ENCODE results near the gene RBM6. TPM values are rescaled to one million over a fixed set of nuclear protein-coding genes. Genes with fewer than 3 reads are reported as not detected.

RBM6 gene
- total RNA-seq, 2 experiments from 2014 or later, result 99.3 to 106 TPM

DNA sequence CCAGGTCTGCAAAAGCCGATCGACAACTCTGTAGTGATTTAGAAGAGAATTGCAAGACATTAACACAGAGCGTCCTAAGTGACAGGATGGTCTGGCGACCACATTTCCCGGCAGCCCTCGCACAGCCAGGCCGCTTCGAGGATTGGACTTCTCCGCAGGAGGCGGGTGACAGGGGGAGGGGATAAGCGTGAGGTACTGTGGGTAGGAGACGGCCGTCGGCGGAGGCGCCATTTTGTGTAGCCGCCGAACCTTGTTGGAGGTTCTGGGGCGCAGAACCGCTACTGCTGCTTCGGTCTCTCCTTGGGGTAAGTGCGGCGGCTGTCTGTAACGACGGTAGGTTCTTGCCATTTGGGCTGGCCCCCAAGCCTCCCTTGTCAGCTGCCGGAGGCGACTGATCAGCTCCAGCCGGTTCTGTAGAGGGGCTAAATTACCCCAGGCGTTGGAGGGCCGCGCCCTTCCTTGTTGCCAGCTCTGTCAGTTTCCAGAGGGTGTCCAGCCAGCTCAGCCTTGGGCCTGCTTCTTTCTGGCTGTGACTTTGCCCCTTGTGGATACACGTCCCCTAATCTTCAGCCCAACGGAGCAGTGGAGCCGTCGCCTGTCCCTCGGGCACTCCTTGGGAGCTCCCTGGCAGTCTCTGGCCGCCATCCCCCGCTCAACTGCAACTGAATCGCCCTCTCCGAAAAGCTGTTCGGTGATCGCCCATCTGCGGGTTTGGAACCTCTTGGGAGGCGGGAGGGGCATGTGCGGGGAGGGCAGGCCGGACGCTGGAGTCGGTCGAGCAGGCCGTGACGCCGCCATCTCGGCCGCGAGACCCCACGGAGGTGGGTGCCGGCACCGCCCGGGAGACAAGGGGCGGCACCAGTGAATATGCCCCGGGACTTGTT is 149.0 kb downstream of the RBM6 start, which contains the start of gene RBM5:
TSS of gene RBM5 (plus strand) at position 195 of the 884 bp plus-strand sequence. CDS start 1,516 bp downstream, outside the sequence.
- Histone ChIP-seq H3K36me3 (ENCODE audit: insufficient read depth, low read length) (peaks cover 37% of the 10 kb centered on the region), H3K27ac (ENCODE audit: low read depth in 1 of 2, low read length in 2 of 2) (peak within 1 kb of the TSS; percentile 88 to 92), H3K27me3 (ENCODE audit: control insufficient read depth in 1 of 2, insufficient read depth in 2 of 2, low read length in 2 of 2) (no peaks in the 10 kb centered on the region), H3K9me3 (ENCODE audit: control insufficient read depth in 1 of 2, insufficient read depth in 1 of 2, low read length in 2 of 2) (no peaks in the 10 kb centered on the region), H3K4me1 (ENCODE audit: insufficient read depth, low read length) (peaks cover 25% of the 10 kb centered on the region), H3K4me3 (ENCODE audit: low read length) (peak within 1 kb of the TSS; percentile 73)
- intact Hi-C loops (cut with DNase I, micrococcal nuclease), result loop anchor here (1.0 to 10.0 kb wide), 3 partner anchors 149 to 287 kb away; partner anchors contain the start of genes INKA1 (in 1 of the 2) and RBM6 (in 1 of the 2)
- peaks cover 37% of the 10 kb centered on the region for H3K4me1 Mint-ChIP-seq (ENCODE audit: low read depth)
- no peak for TF ChIP-seq CTCF (IDR thresholded peaks at IDR 0.05)
- H3K4me3 Mint-ChIP-seq, result peak within 1 kb of the TSS; percentile 97
- no peaks in the 10 kb centered on the region for H3K9me3 Mint-ChIP-seq
- H3K36me3 Mint-ChIP-seq (ENCODE audit: low read depth), result peaks cover 53% of the 10 kb centered on the region
- ATAC-seq (ENCODE audit: poor library complexity) (peak; percentile 99), DNase-seq (peak; percentile 83 to 95 (median 89))
- no peaks in the 10 kb centered on the region for H3K27me3 Mint-ChIP-seq
- H3K27ac Mint-ChIP-seq, result peak within 1 kb of the TSS; percentile 99
- ChIA-PET POLR2A (interaction anchor here (0.8 to 1.9 kb wide), 12 partner anchors 12 to 996 kb away, joined by 3 to 10 read pairs (median 3); partner anchors contain the start of genes HYAL3, IFRD2, INKA1 and IP6K1), CTCF (no interaction called here)

DNA sequence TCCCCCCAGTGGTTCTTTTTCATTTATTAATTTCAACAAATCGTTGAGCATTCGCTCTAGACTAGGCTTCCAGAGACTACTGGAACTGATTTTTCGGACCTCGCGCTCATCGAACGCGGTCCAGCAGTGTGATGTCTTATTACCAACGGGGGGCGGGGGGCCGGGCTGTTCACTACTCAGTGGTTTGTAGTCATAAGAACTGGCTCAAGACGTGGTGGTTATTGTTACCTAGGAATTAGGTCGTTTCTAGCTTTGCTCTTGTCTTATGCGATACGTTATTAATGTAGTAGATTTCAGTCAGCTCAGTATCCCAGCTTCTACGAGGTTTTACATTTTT is 149.6 kb downstream of the RBM6 start:
- CTCF ChIA-PET, result no interaction called here
- no peak for TF ChIP-seq CTCF (IDR thresholded peaks at IDR 0.05)
- intact Hi-C loops (cut with DNase I, micrococcal nuclease), result loop anchor here in 1 of 2 experiments (10.0 kb wide), 1 partner anchor 285 kb away; the partner anchor contains the start of gene INKA1
- no peak for DNase-seq
- no peaks in the 10 kb centered on the region for H3K27me3 Mint-ChIP-seq
- H3K4me1 Mint-ChIP-seq (ENCODE audit: low read depth), result peaks cover 37% of the 10 kb centered on the region
- peaks cover 43% of the 10 kb centered on the region for H3K36me3 ChIP-seq (ENCODE audit: insufficient read depth, low read length)
- peaks cover 59% of the 10 kb centered on the region for H3K36me3 Mint-ChIP-seq (ENCODE audit: low read depth)
- H3K9me3 Mint-ChIP-seq, result no peaks in the 10 kb centered on the region
- H3K4me1 ChIP-seq (ENCODE audit: insufficient read depth, low read length), result peaks cover 25% of the 10 kb centered on the region
- H3K27me3 ChIP-seq (ENCODE audit: control insufficient read depth in 1 of 2, insufficient read depth in 2 of 2, low read length in 2 of 2), result no peaks in the 10 kb centered on the region
- H3K9me3 ChIP-seq (ENCODE audit: control insufficient read depth in 1 of 2, insufficient read depth in 1 of 2, low read length in 2 of 2), result no peaks in the 10 kb centered on the region
- H3K4me3 Mint-ChIP-seq, result peak overlapping the region; percentile 97
- no peak for ATAC-seq (ENCODE audit: poor library complexity)
- POLR2A ChIA-PET, result interaction anchor here (1.0 to 1.9 kb wide), 9 partner anchors 12 to 303 kb away, joined by 3 to 10 read pairs (median 3); partner anchors contain the start of genes HYAL3, INKA1, IP6K1 and MON1A
- H3K4me3 ChIP-seq (ENCODE audit: low read length), result peak overlapping the region; percentile 73
- H3K27ac ChIP-seq (ENCODE audit: low read depth in 1 of 2, low read length in 2 of 2), result peak overlapping the region; percentile 88 to 92
- peak overlapping the region; percentile 99 for H3K27ac Mint-ChIP-seq

- Mint-ChIP-seq H3K27ac (peak overlapping the region; percentile 99), H3K4me3 (peak overlapping the region; percentile 97), H3K9me3 (no peaks in the 10 kb centered on the region), H3K36me3 (ENCODE audit: low read depth) (peaks cover 73% of the 10 kb centered on the region), H3K27me3 (no peaks in the 10 kb centered on the region), H3K4me1 (ENCODE audit: low read depth) (peaks cover 45% of the 10 kb centered on the region)
- Histone ChIP-seq H3K27me3 (ENCODE audit: control insufficient read depth in 1 of 2, insufficient read depth in 2 of 2, low read length in 2 of 2) (no peaks in the 10 kb centered on the region), H3K4me1 (ENCODE audit: insufficient read depth, low read length) (peaks cover 25% of the 10 kb centered on the region), H3K27ac (ENCODE audit: low read depth in 1 of 2, low read length in 2 of 2) (no peak overlapping the region), H3K9me3 (ENCODE audit: control insufficient read depth in 1 of 2, insufficient read depth in 1 of 2, low read length in 2 of 2) (no peaks in the 10 kb centered on the region), H3K4me3 (ENCODE audit: low read length) (no peak overlapping the region), H3K36me3 (ENCODE audit: insufficient read depth, low read length) (peaks cover 57% of the 10 kb centered on the region)
- ChIA-PET POLR2A (no interaction called here), CTCF (no interaction called here)
- ATAC-seq (ENCODE audit: poor library complexity) (no peak), DNase-seq (no peak)
- intact Hi-C loops (cut with DNase I, micrococcal nuclease), result loop anchor here in 1 of 2 experiments (5.0 kb wide), 1 partner anchor 304 kb away; the partner anchor contains the start of gene IP6K1
- TF ChIP-seq CTCF (IDR thresholded peaks at IDR 0.05), result no peak
These were observed 151.0 kb downstream of the RBM6 start for GRCh38 chr3:50090984-50091383.

All from CD4-positive, alpha-beta T cell (primary cell).